HEK293T (cell line): ENCODE results near the gene ACTG2.

Source experiments
- CTCF ChIA-PET: fragments of 350-600 bp; formaldehyde crosslinking; extraction: SDS; loops from one replicate; lab custom pipeline; 2021; ENCODE audit warnings: antibody characterized with exemption, inconsistent platforms; lab: Yijun Ruan, JAX
- POLR2A ChIA-PET: fragments of 350-600 bp; formaldehyde crosslinking; extraction: SDS; loops from one replicate; lab custom pipeline; 2020; ENCODE audit warnings: antibody characterized with exemption, inconsistent platforms; lab: Yijun Ruan, JAX
- DNase-seq: peaks from one replicate; pipeline ENCODE4 v3.0.0; 2012; ENCODE audit warnings: mixed read lengths; ENCODE audit errors: extremely low spot score
- ARNT ChIP-seq: fragments of 450-650 bp; IDR thresholded peaks from 2 replicates; pipeline ENCODE4 v1.6.1; 2017; ENCODE audit warnings: mild to moderate bottlenecking
- BHLHE40 ChIP-seq: fragments of 450-650 bp; IDR thresholded peaks from 2 replicates; pipeline ENCODE4 v1.6.1; 2016; ENCODE audit warnings: mild to moderate bottlenecking, moderate library complexity, borderline replicate concordance
- CTBP1 ChIP-seq: fragments of 450-650 bp; IDR thresholded peaks from 2 replicates; pipeline ENCODE4 v1.6.1; 2016; ENCODE audit warnings: borderline replicate concordance
- ELF4 ChIP-seq: fragments of 450-650 bp; IDR thresholded peaks from 2 replicates; pipeline ENCODE4 v1.6.1; 2017; ENCODE audit warnings: antibody characterized with exemption
- FOXA1 ChIP-seq: fragments of 450-650 bp; IDR thresholded peaks from 2 replicates; pipeline ENCODE4 v1.6.1; 2016; ENCODE audit warnings: mild to moderate bottlenecking
- FOXK2 ChIP-seq: fragments of 450-650 bp; IDR thresholded peaks from 2 replicates; pipeline ENCODE4 v1.6.1; 2016; ENCODE audit warnings: mild to moderate bottlenecking
- FOXM1 ChIP-seq: fragments of 450-650 bp; IDR thresholded peaks from 2 replicates; pipeline ENCODE4 v1.6.1; 2017; ENCODE audit warnings: mild to moderate bottlenecking, borderline replicate concordance
- HDGF ChIP-seq: fragments of 450-650 bp; IDR thresholded peaks from 2 replicates; pipeline ENCODE4 v1.6.1; 2017; ENCODE audit warnings: antibody characterized with exemption, borderline replicate concordance
- L3MBTL2 ChIP-seq: fragments of 450-650 bp; conservative IDR thresholded peaks from 2 replicates; pipeline ENCODE4 v1.6.1; 2016; ENCODE audit warnings: mild to moderate bottlenecking
- LEF1 ChIP-seq: fragments of 450-650 bp; IDR thresholded peaks from 2 replicates; pipeline ENCODE4 v1.6.1; 2017; ENCODE audit warnings: mild to moderate bottlenecking, borderline replicate concordance
- NFRKB ChIP-seq: fragments of 450-650 bp; IDR thresholded peaks from 2 replicates; pipeline ENCODE4 v1.6.1; 2016; ENCODE audit warnings: mild to moderate bottlenecking, moderate library complexity
- PKNOX1 ChIP-seq: fragments of 450-650 bp; IDR thresholded peaks from 2 replicates; pipeline ENCODE4 v1.6.1; 2016
- SP1 ChIP-seq: fragments of 450-650 bp; IDR thresholded peaks from 2 replicates; pipeline ENCODE4 v1.6.1; 2017
- SUZ12 ChIP-seq: fragments of 450-650 bp; IDR thresholded peaks from 2 replicates; pipeline ENCODE4 v1.6.1; 2016; ENCODE audit warnings: mild to moderate bottlenecking
- TARDBP ChIP-seq: fragments of 450-650 bp; IDR thresholded peaks from 2 replicates; pipeline ENCODE4 v1.6.1; 2016
- ZNF384 ChIP-seq: fragments of 450-650 bp; IDR thresholded peaks from 2 replicates; pipeline ENCODE4 v1.6.1; 2016

Gene ACTG2

GRCh38 chr2:73962798-73963197 lies 70.0 kb downstream of the ACTG2 start:
- DNase-seq: no peak
- CTCF ChIA-PET: no interaction called here
- no peak for TF ChIP-seq ZNF384
- TF ChIP-seq CTBP1: no peak
- no peak for TF ChIP-seq FOXM1
- no peak for TF ChIP-seq BHLHE40
- no peak for TF ChIP-seq L3MBTL2
- no peak for TF ChIP-seq FOXA1
- no peak for TF ChIP-seq FOXK2
- POLR2A ChIA-PET: no interaction called here

- TF ChIP-seq NFRKB: no peak
- no peak for TF ChIP-seq HDGF
- no peak for TF ChIP-seq L3MBTL2
- no peak for TF ChIP-seq CTBP1
- TF ChIP-seq ELF4: no peak
- no peak for TF ChIP-seq TARDBP
- no peak for TF ChIP-seq LEF1
- no peak for TF ChIP-seq SUZ12
- no peak for DNase-seq
- POLR2A ChIA-PET: no interaction called here
- CTCF ChIA-PET: no interaction called here
Measured at GRCh38 chr2:73963385-73964120, 70.7 kb downstream of the ACTG2 start.

- no peak for DNase-seq
- POLR2A ChIA-PET: no interaction called here
- CTCF ChIA-PET: no interaction called here
- TF ChIP-seq ZNF384 (no peak), NFRKB (no peak), L3MBTL2 (no peak), SUZ12 (no peak), BHLHE40 (no peak), PKNOX1 (no peak), ELF4 (no peak), TARDBP (no peak), CTBP1 (no peak), ARNT (no peak), FOXA1 (no peak), FOXM1 (no peak), SP1 (no peak), LEF1 (no peak), FOXK2 (no peak)
Measured at GRCh38 chr2:73964223-73964622, 71.4 kb downstream of the ACTG2 start.

GRCh38 chr2:73965053-73965452 lies 72.2 kb downstream of the ACTG2 start:
- no peak for DNase-seq
- TF ChIP-seq BHLHE40: no peak
- no peak for TF ChIP-seq ELF4
- no peak for TF ChIP-seq SP1
- no peak for TF ChIP-seq FOXK2
- no peak for TF ChIP-seq HDGF
- TF ChIP-seq LEF1: no peak
- TF ChIP-seq SUZ12: no peak
- no peak for TF ChIP-seq ZNF384
- no peak for TF ChIP-seq NFRKB
- no peak for TF ChIP-seq FOXA1
- TF ChIP-seq ARNT: no peak
- TF ChIP-seq FOXM1: no peak
- TF ChIP-seq L3MBTL2: no peak
- ChIA-PET CTCF (interaction anchor here (0.5 kb wide), 1 partner anchor 1165 kb away, joined by 4 read pairs; no protein-coding TSS in a partner anchor), POLR2A (no interaction called here)

- ChIA-PET CTCF (interaction anchor here (0.7 kb wide), 1 partner anchor 183 kb away, joined by 3 read pairs; no protein-coding TSS in a partner anchor), POLR2A (no interaction called here)
- no peak for TF ChIP-seq BHLHE40
- peak; percentile 54; the same call in 1 of the 2 replicates for TF ChIP-seq ZNF384
- no peak for DNase-seq
Measured at GRCh38 chr2:73968357-73968937, 75.6 kb downstream of the ACTG2 start.

- DNase-seq: no peak
- TF ChIP-seq FOXA1 (no peak), ZNF384 (no peak), FOXM1 (no peak), CTBP1 (no peak), TARDBP (no peak), PKNOX1 (no peak), BHLHE40 (no peak), SUZ12 (no peak), SP1 (no peak), ARNT (no peak), ELF4 (no peak), FOXK2 (no peak), NFRKB (no peak), LEF1 (no peak), L3MBTL2 (no peak), HDGF (no peak)
- CTCF ChIA-PET: no interaction called here
- POLR2A ChIA-PET: no interaction called here
Measured at GRCh38 chr2:73969356-73969755, 76.5 kb downstream of the ACTG2 start.
